Trophoblast cell (in vitro differentiated cells and primary cell): ENCODE measurements around the gene AMBRA1.

Experiments used
- DNase-seq, 2 donors: peaks; one replicate each; pipeline ENCODE4 v3.0.0-alpha.2; 2016
- H2AFZ ChIP-seq: 2 replicates; pipeline ENCODE4 v1.6.1; 2013; ENCODE audit warnings: low read length, moderate library complexity, mild to moderate bottlenecking; ENCODE audit not compliant: insufficient read depth, poor library complexity
- H2AK5ac ChIP-seq: 2 replicates; pipeline ENCODE4 v1.6.1; 2013; ENCODE audit warnings: mild to moderate bottlenecking, low read length
- H2BK120ac ChIP-seq: 2 replicates; pipeline ENCODE4 v1.6.1; 2013; ENCODE audit warnings: low read length, mild to moderate bottlenecking, moderate library complexity; ENCODE audit not compliant: insufficient read depth, poor library complexity
- H2BK12ac ChIP-seq: 2 replicates; pipeline ENCODE4 v1.6.1; 2013; ENCODE audit warnings: mild to moderate bottlenecking, low read length, moderate library complexity
- H2BK5ac ChIP-seq: 2 replicates; pipeline ENCODE4 v1.6.1; 2013; ENCODE audit warnings: low read length, low read depth, moderate library complexity, mild to moderate bottlenecking; ENCODE audit not compliant: poor library complexity
- H3K14ac ChIP-seq: 2 replicates; pipeline ENCODE4 v1.6.1; 2013; ENCODE audit warnings: mild to moderate bottlenecking, low read length
- H3K18ac ChIP-seq: 2 replicates; pipeline ENCODE4 v1.6.1; 2013; ENCODE audit warnings: mild to moderate bottlenecking, low read length
- H3K23ac ChIP-seq: 2 replicates; pipeline ENCODE4 v1.6.1; 2013; ENCODE audit warnings: low read length
- H3K27ac ChIP-seq: 2 replicates; pipeline ENCODE4 v1.5.1; 2013; ENCODE audit warnings: low read depth, mild to moderate bottlenecking, inconsistent platforms, low read length, moderate library complexity
- H3K27me3 ChIP-seq: 2 replicates; pipeline ENCODE4 v1.6.1; 2013; ENCODE audit warnings: inconsistent platforms, mild to moderate bottlenecking, low read length, moderate library complexity; ENCODE audit not compliant: insufficient read depth
- H3K36me3 ChIP-seq, 2 experiments: 1 replicate in 1 of 2; 2 replicates in 1 of 2; pipeline ENCODE4 v1.6.1; 2013; ENCODE audit warnings: low read length in 2 of 2, mild to moderate bottlenecking in 2 of 2, moderate library complexity in 1 of 2; ENCODE audit not compliant: insufficient read depth in 2 of 2, control insufficient read depth in 1 of 2
- H3K4ac ChIP-seq: 2 replicates; pipeline ENCODE4 v1.6.1; 2013; ENCODE audit warnings: low read depth, mild to moderate bottlenecking, low read length, moderate library complexity
- H3K4me1 ChIP-seq, 2 experiments: 1 replicate in 1 of 2; 2 replicates in 1 of 2; pipeline ENCODE4 v1.6.1; 2013; ENCODE audit warnings: low read length in 2 of 2, mild to moderate bottlenecking in 2 of 2, moderate library complexity in 1 of 2; ENCODE audit not compliant: insufficient read depth in 2 of 2, control insufficient read depth in 1 of 2
- H3K4me2 ChIP-seq: 2 replicates; pipeline ENCODE4 v1.6.1; 2013; ENCODE audit warnings: inconsistent platforms, mild to moderate bottlenecking, low read length, moderate library complexity
- H3K4me3 ChIP-seq: 2 replicates; pipeline ENCODE4 v1.5.1; 2013; ENCODE audit warnings: mild to moderate bottlenecking, low read depth, low read length, inconsistent platforms
- H3K79me1 ChIP-seq: one replicate; pipeline ENCODE4 v1.6.1; 2013; ENCODE audit warnings: low read length
- H3K79me2 ChIP-seq: 2 replicates; pipeline ENCODE4 v1.6.1; 2013; ENCODE audit warnings: low read length, mild to moderate bottlenecking; ENCODE audit not compliant: control insufficient read depth, insufficient read depth, poor library complexity
- H3K9ac ChIP-seq: 2 replicates; pipeline ENCODE4 v1.6.1; 2013; ENCODE audit warnings: mild to moderate bottlenecking, low read length
- H3K9me3 ChIP-seq: 2 replicates; pipeline ENCODE4 v1.6.1; 2013; ENCODE audit warnings: low read depth, mild to moderate bottlenecking, control low read depth, inconsistent platforms, low read length; ENCODE audit not compliant: insufficient read depth
- H4K12ac ChIP-seq: 2 replicates; pipeline ENCODE4 v1.6.1; 2013; ENCODE audit warnings: low read depth, mild to moderate bottlenecking, low read length, moderate library complexity
- H4K8ac ChIP-seq: 2 replicates; pipeline ENCODE4 v1.6.1; 2013; ENCODE audit warnings: low read depth, mild to moderate bottlenecking, low read length, moderate library complexity
- H4K91ac ChIP-seq: one replicate; pipeline ENCODE4 v1.6.1; 2013; ENCODE audit warnings: low read depth, mild to moderate bottlenecking, low read length, moderate library complexity
- WGBS: extraction: QIAGEN DNeasy Blood & Tissue Kit; methylation state at CpG from one replicate; pipeline ENCODE4 v1.1.7; 2013; ENCODE audit warnings: missing lambda C conversion rate; ENCODE audit not compliant: insufficient read length, insufficient coverage; ENCODE audit errors: extremely low coverage; 5-methylcytosine and 5-hydroxymethylcytosine counted together

Gene AMBRA1

GRCh38 chr11:46641639-46642038 is 47.8 kb upstream of the AMBRA1 start:
- Histone ChIP-seq H3K14ac (no peak overlapping the region), H4K12ac (no peak overlapping the region), H3K9me3 (no peaks in the 10 kb centered on the region), H3K27ac (no peak overlapping the region), H3K36me3 (peaks cover 6 to 18% of the 10 kb centered on the region in 2 experiments), H3K4me3 (no peak overlapping the region), H4K91ac (no peak overlapping the region), H3K9ac (no peak overlapping the region), H3K79me2 (no peaks in the 10 kb centered on the region), H3K4ac (no peak overlapping the region), H3K27me3 (no peaks in the 10 kb centered on the region), H3K23ac (no peak overlapping the region), H2AFZ (no peak overlapping the region), H3K79me1 (no peaks in the 10 kb centered on the region), H2AK5ac (no peak overlapping the region), H2BK120ac (no peak overlapping the region), H3K4me1 (no peaks in the 10 kb centered on the region), H2BK12ac (no peak overlapping the region), H2BK5ac (no peak overlapping the region), H3K18ac (no peak overlapping the region), H4K8ac (no peak overlapping the region), H3K4me2 (no peak overlapping the region)
- no CpG with 5 or more reads among the region's 3 CpGs for WGBS
- DNase-seq = no peak

- no peak overlapping the region for H3K4me2 ChIP-seq
- no peak overlapping the region for H4K91ac ChIP-seq
- H3K27me3 ChIP-seq = no peaks in the 10 kb centered on the region
- no peak overlapping the region for H3K4me3 ChIP-seq
- H3K27ac ChIP-seq = no peak overlapping the region
- no peaks in the 10 kb centered on the region for H3K4me1 ChIP-seq
- no peak overlapping the region for H2BK5ac ChIP-seq
- H3K9ac ChIP-seq = no peak overlapping the region
- peaks cover 1 to 9% of the 10 kb centered on the region in 2 experiments for H3K36me3 ChIP-seq
- no peak overlapping the region for H2AFZ ChIP-seq
- no CpG with 5 or more reads among the region's 6 CpGs for WGBS
- H3K79me1 ChIP-seq = no peaks in the 10 kb centered on the region
- no peak overlapping the region for H3K18ac ChIP-seq
- no peaks in the 10 kb centered on the region for H3K9me3 ChIP-seq
- H3K14ac ChIP-seq = no peak overlapping the region
- no peak overlapping the region for H2AK5ac ChIP-seq
- no peak overlapping the region for H2BK120ac ChIP-seq
- H3K79me2 ChIP-seq = no peaks in the 10 kb centered on the region
- H4K8ac ChIP-seq = no peak overlapping the region
- no peak overlapping the region for H4K12ac ChIP-seq
- no peak overlapping the region for H3K23ac ChIP-seq
- H3K4ac ChIP-seq = no peak overlapping the region
- H2BK12ac ChIP-seq = no peak overlapping the region
- no peak for DNase-seq
Observed at GRCh38 chr11:46640036-46640788, 46.4 kb upstream of the AMBRA1 start.

- WGBS = no CpG with 5 or more reads among the region's 7 CpGs
- no peak overlapping the region for H3K4ac ChIP-seq
- H3K23ac ChIP-seq = no peak overlapping the region
- no peak overlapping the region for H2BK120ac ChIP-seq
- no peak for DNase-seq
- no peak overlapping the region for H3K4me2 ChIP-seq
- no peaks in the 10 kb centered on the region for H3K4me1 ChIP-seq
- H4K12ac ChIP-seq = no peak overlapping the region
- H3K79me2 ChIP-seq = no peaks in the 10 kb centered on the region
- H2AK5ac ChIP-seq = no peak overlapping the region
- no peak overlapping the region for H3K4me3 ChIP-seq
- H3K27ac ChIP-seq = no peak overlapping the region
- H3K9me3 ChIP-seq = no peaks in the 10 kb centered on the region
- H2AFZ ChIP-seq = no peak overlapping the region
- H3K36me3 ChIP-seq = peaks cover 1 to 8% of the 10 kb centered on the region in 2 experiments
- no peak overlapping the region for H3K14ac ChIP-seq
- no peaks in the 10 kb centered on the region for H3K27me3 ChIP-seq
- H3K18ac ChIP-seq = no peak overlapping the region
- H2BK5ac ChIP-seq = no peak overlapping the region
- H4K91ac ChIP-seq = no peak overlapping the region
- H3K9ac ChIP-seq = no peak overlapping the region
- no peak overlapping the region for H2BK12ac ChIP-seq
- no peaks in the 10 kb centered on the region for H3K79me1 ChIP-seq
- H4K8ac ChIP-seq = no peak overlapping the region
Observed at GRCh38 chr11:46639197-46639839, 45.5 kb upstream of the AMBRA1 start.

- H2AFZ ChIP-seq = no peak overlapping the region
- H2BK120ac ChIP-seq = no peak overlapping the region
- no peak overlapping the region for H3K18ac ChIP-seq
- H4K8ac ChIP-seq = no peak overlapping the region
- H3K36me3 ChIP-seq = peaks cover 3 to 4% of the 10 kb centered on the region in 2 experiments
- no peaks in the 10 kb centered on the region for H3K79me2 ChIP-seq
- H3K4me3 ChIP-seq = no peak overlapping the region
- H3K4me2 ChIP-seq = no peak overlapping the region
- DNase-seq = no peak
- no peak overlapping the region for H3K4ac ChIP-seq
- H4K12ac ChIP-seq = no peak overlapping the region
- no peaks in the 10 kb centered on the region for H3K27me3 ChIP-seq
- no peak overlapping the region for H3K14ac ChIP-seq
- no peak overlapping the region for H4K91ac ChIP-seq
- no peaks in the 10 kb centered on the region for H3K79me1 ChIP-seq
- H2BK12ac ChIP-seq = no peak overlapping the region
- no peak overlapping the region for H2BK5ac ChIP-seq
- WGBS = no CpG with 5 or more reads among the region's 5 CpGs
- no peaks in the 10 kb centered on the region for H3K4me1 ChIP-seq
- H3K9me3 ChIP-seq = no peaks in the 10 kb centered on the region
- no peak overlapping the region for H3K9ac ChIP-seq
- H3K23ac ChIP-seq = no peak overlapping the region
- no peak overlapping the region for H2AK5ac ChIP-seq
- no peak overlapping the region for H3K27ac ChIP-seq
Observed at GRCh38 chr11:46637546-46637945, 43.7 kb upstream of the AMBRA1 start.
